IMR-90 (cell line): ENCODE data around the gene ME2. TPM values are rescaled to one million over a fixed set of nuclear protein-coding genes. Genes with fewer than 3 reads are reported as not detected.

Experiments
- ATAC-seq: fragments of 200-7000 bp; cut with Tn5 transposase; 2 replicates; pipeline ENCODE4 v1.9.1; 2020; ENCODE audit warnings: low read depth, mild to moderate bottlenecking, moderate library complexity
- BruUV-seq: library from RNA; stranded (reverse); fragments of 400-500 nt; replicated peaks from 2 replicates; lab custom pipeline; 2021; lab: Mats Ljungman, UMichigan
- CTCF ChIA-PET: fragments of 300-600 bp; formaldehyde crosslinking; extraction: SDS; loops from one replicate; lab custom pipeline; 2021; ENCODE audit warnings: antibody characterized with exemption; lab: Yijun Ruan, JAX
- POLR2A ChIA-PET: fragments of 300-600 bp; sonication (Branson Sonifier 250); formaldehyde crosslinking; loops from one replicate; lab custom pipeline; 2022; ENCODE audit warnings: antibody characterized with exemption; ENCODE audit not compliant: unreplicated experiment; lab: Charles Lee
- DNase-seq: peaks from one replicate; pipeline ENCODE4 v3.0.0; 2013
- H2AFZ ChIP-seq: replicated peaks from 2 replicates; pipeline ENCODE3; 2013; ENCODE audit warnings: low read length, mild to moderate bottlenecking; ENCODE audit not compliant: poor library complexity
- H2AK5ac ChIP-seq: 2 replicates; pipeline ENCODE4 v1.6.1; 2013; ENCODE audit warnings: low read depth, low read length, inconsistent platforms
- H2AK9ac ChIP-seq: replicated peaks from 2 replicates; pipeline ENCODE3; 2013; ENCODE audit warnings: mild to moderate bottlenecking, low read depth, low read length, moderate library complexity; ENCODE audit not compliant: poor library complexity
- H2BK120ac ChIP-seq: 2 replicates; pipeline ENCODE4 v1.6.1; 2013; ENCODE audit warnings: low read depth, low read length, inconsistent platforms
- H2BK15ac ChIP-seq: 3 replicates; pipeline ENCODE4 v1.6.1; 2013; ENCODE audit warnings: low read depth, low read length, inconsistent platforms
- H2BK20ac ChIP-seq: 2 replicates; pipeline ENCODE4 v1.6.1; 2013; ENCODE audit warnings: low read depth, mild to moderate bottlenecking, inconsistent platforms, low read length, moderate library complexity
- H2BK5ac ChIP-seq: 2 replicates; pipeline ENCODE4 v1.6.1; 2013; ENCODE audit warnings: mild to moderate bottlenecking, low read depth, low read length, inconsistent platforms; ENCODE audit not compliant: poor library complexity, severe bottlenecking
- H3K14ac ChIP-seq: replicated peaks from 2 replicates; pipeline ENCODE4 v1.6.1; 2013; ENCODE audit warnings: low read depth, low read length, inconsistent platforms
- H3K18ac ChIP-seq: 2 replicates; pipeline ENCODE4 v1.6.1; 2013; ENCODE audit warnings: low read depth, low read length, control low read depth
- H3K23ac ChIP-seq: 2 replicates; pipeline ENCODE4 v1.6.1; 2013; ENCODE audit warnings: low read depth, low read length, inconsistent platforms
- H3K27ac ChIP-seq: 2 replicates; pipeline ENCODE4 v1.5.1; 2013; ENCODE audit warnings: mild to moderate bottlenecking, control low read depth, low read length; ENCODE audit not compliant: insufficient read depth
- H3K27me3 ChIP-seq: 2 replicates; pipeline ENCODE4 v1.6.1; 2013; ENCODE audit warnings: low read length; ENCODE audit not compliant: control insufficient read depth, insufficient read depth
- H3K36me3 ChIP-seq: 2 replicates; pipeline ENCODE4 v1.6.1; 2013; ENCODE audit warnings: low read length, mixed read lengths; ENCODE audit not compliant: control insufficient read depth, insufficient read depth
- H3K4ac ChIP-seq: 2 replicates; pipeline ENCODE4 v1.6.1; 2013; ENCODE audit warnings: low read depth, low read length, inconsistent platforms
- H3K4me1 ChIP-seq: 2 replicates; pipeline ENCODE4 v1.6.1; 2013; ENCODE audit warnings: low read length, mixed read lengths; ENCODE audit not compliant: control insufficient read depth, insufficient read depth
- H3K4me2 ChIP-seq: 2 replicates; pipeline ENCODE4 v1.6.1; 2013; ENCODE audit warnings: low read depth, mild to moderate bottlenecking, control low read depth, low read length, moderate library complexity
- H3K4me3 ChIP-seq: 2 replicates; pipeline ENCODE4 v1.5.1; 2013; ENCODE audit warnings: low read depth, mild to moderate bottlenecking, control low read depth, low read length, moderate library complexity; ENCODE audit not compliant: insufficient read depth
- H3K56ac ChIP-seq: 2 replicates; pipeline ENCODE4 v1.6.1; 2013; ENCODE audit warnings: low read length, inconsistent platforms; ENCODE audit not compliant: insufficient read depth; ENCODE audit errors: extremely low read depth
- H3K79me1 ChIP-seq, 2 experiments: 2 replicates each; pipeline ENCODE4 v1.6.1; 2013; ENCODE audit warnings: low read length in 2 of 2, inconsistent platforms in 1 of 2, low read depth in 1 of 2
- H3K9ac ChIP-seq: 2 replicates; pipeline ENCODE4 v1.6.1; 2013; ENCODE audit warnings: low read depth, low read length, control low read depth
- H3K9me1 ChIP-seq: 2 replicates; pipeline ENCODE4 v1.6.1; 2013; ENCODE audit warnings: low read length, inconsistent platforms; ENCODE audit not compliant: insufficient read depth
- H3K9me3 ChIP-seq: 2 replicates; pipeline ENCODE4 v1.6.1; 2013; ENCODE audit warnings: low read length; ENCODE audit not compliant: control insufficient read depth, insufficient read depth
- H4K20me1 ChIP-seq: 2 replicates; pipeline ENCODE4 v1.6.1; 2013; ENCODE audit warnings: low read length, inconsistent platforms; ENCODE audit not compliant: insufficient read depth
- H4K5ac ChIP-seq: 2 replicates; pipeline ENCODE4 v1.6.1; 2013; ENCODE audit warnings: mild to moderate bottlenecking, low read depth, low read length, control low read depth
- H4K8ac ChIP-seq, 2 experiments: 2 replicates each; pipeline ENCODE4 v1.6.1; 2013; ENCODE audit warnings: low read depth in 2 of 2, low read length in 2 of 2, control low read depth in 1 of 2, inconsistent platforms in 1 of 2
- H4K91ac ChIP-seq: 2 replicates; pipeline ENCODE4 v1.6.1; 2013; ENCODE audit warnings: low read depth, low read length, inconsistent platforms; ENCODE audit not compliant: insufficient read depth
- CEBPB ChIP-seq: IDR thresholded peaks from 2 replicates; pipeline ENCODE4 v1.6.1; 2012; ENCODE audit warnings: low read depth, low read length, improper control_type of control experiment
- CHD1 ChIP-seq: IDR thresholded peaks from 2 replicates; pipeline ENCODE4 v1.6.1; 2012; ENCODE audit warnings: low read depth, low read length, improper control_type of control experiment
- CTCF ChIP-seq: conservative IDR thresholded peaks from 2 replicates; pipeline ENCODE4 v1.5.1; 2012; ENCODE audit warnings: mild to moderate bottlenecking, low read depth, low read length, improper control_type of control experiment
- FOS ChIP-seq: fragments of 150-350 bp; IDR thresholded peaks from 2 replicates; pipeline ENCODE4 v1.6.1; 2016; ENCODE audit warnings: low read depth, low read length
- MAFK ChIP-seq: IDR thresholded peaks from 2 replicates; pipeline ENCODE4 v1.6.1; 2012; ENCODE audit warnings: low read depth, low read length, improper control_type of control experiment
- MAZ ChIP-seq: IDR thresholded peaks from 2 replicates; pipeline ENCODE4 v1.6.1; 2012; ENCODE audit warnings: low read depth, mild to moderate bottlenecking, low read length, improper control_type of control experiment, moderate library complexity, borderline replicate concordance
- NFE2L2 ChIP-seq: fragments of 150-350 bp; IDR thresholded peaks from 2 replicates; pipeline ENCODE4 v1.6.1; 2016; ENCODE audit warnings: low read depth, mild to moderate bottlenecking, low read length
- POLR2A ChIP-seq: IDR thresholded peaks from 2 replicates; pipeline ENCODE4 v1.6.1; 2012; ENCODE audit warnings: mild to moderate bottlenecking, low read depth, low read length
- RAD21 ChIP-seq: IDR thresholded peaks from 2 replicates; pipeline ENCODE4 v1.6.1; 2012; ENCODE audit warnings: low read length, improper control_type of control experiment
- RCOR1 ChIP-seq: IDR thresholded peaks from 2 replicates; pipeline ENCODE4 v1.6.1; 2012; ENCODE audit warnings: mild to moderate bottlenecking, low read length, improper control_type of control experiment; ENCODE audit not compliant: insufficient replicate concordance
- RFX5 ChIP-seq: IDR thresholded peaks from 2 replicates; pipeline ENCODE4 v1.8.0; 2012; ENCODE audit warnings: low read depth, mild to moderate bottlenecking, low read length, moderate library complexity
- USF2 ChIP-seq: fragments of 150-350 bp; IDR thresholded peaks from 2 replicates; pipeline ENCODE4 v1.6.1; 2017; ENCODE audit warnings: mild to moderate bottlenecking, antibody characterized with exemption, low read length, low read depth
- whole genome bisulfite sequencing, 2 experiments: methylation state at CpG; one replicate each; pipeline versions ENCODE4 v1.1.5 to v1.1.7; 2013; ENCODE audit warnings: missing lambda C conversion rate in 2 of 2; ENCODE audit not compliant: insufficient read length in 1 of 2; ENCODE audit errors: extremely low coverage in 2 of 2; 5-methylcytosine and 5-hydroxymethylcytosine counted together
- dilution Hi-C: fragments of 300-500 bp; cut with HindIII; formaldehyde crosslinking; loops from one replicate; pipeline ENCODE4 v1.14.3; 2018; ENCODE audit warnings: low sequenced_read_pairs; ENCODE audit not compliant: unreplicated experiment
- in situ Hi-C: fragments of 300-500 bp; cut with MboI; formaldehyde crosslinking; loops from 3 replicates; pipeline ENCODE4 v1.14.3; 2019; ENCODE audit warnings: low sequenced_read_pairs, inconsistent platforms, mixed read lengths
- intact Hi-C: fragments of 100-400 bp; cut with micrococcal nuclease; formaldehyde crosslinking; loops from 2 replicates; pipeline ENCODE4 v1.10.0; 2022
- polyA plus RNA-seq, 3 experiments: library from polyadenylated mRNA; depleted of rRNA; stranded (reverse); fragments of >200 nt; gene quantifications; 2 replicates each; pipeline ENCODE4 v1.2.3, GENCODE V29; 2012; ENCODE audit warnings: low replicate concordance in 1 of 3
- total RNA-seq: library from RNA; depleted of rRNA; stranded (reverse); fragments of >200 nt; gene quantifications from 2 replicates; pipeline ENCODE4 v1.2.3, GENCODE V29; 2012
- TF ChIP-seq, protein P1 (sequence below): fragments of 150-350 bp; IDR thresholded peaks from 2 replicates; pipeline ENCODE4 v1.6.1; 2016; ENCODE audit warnings: low read depth, mild to moderate bottlenecking, low read length, moderate library complexity, borderline replicate concordance

ME2 gene
- total and polyA plus RNA-seq, 2 of the 4 experiments (the other 2 are of a cell fraction): 29.7 to 32.6 TPM

DNA sequence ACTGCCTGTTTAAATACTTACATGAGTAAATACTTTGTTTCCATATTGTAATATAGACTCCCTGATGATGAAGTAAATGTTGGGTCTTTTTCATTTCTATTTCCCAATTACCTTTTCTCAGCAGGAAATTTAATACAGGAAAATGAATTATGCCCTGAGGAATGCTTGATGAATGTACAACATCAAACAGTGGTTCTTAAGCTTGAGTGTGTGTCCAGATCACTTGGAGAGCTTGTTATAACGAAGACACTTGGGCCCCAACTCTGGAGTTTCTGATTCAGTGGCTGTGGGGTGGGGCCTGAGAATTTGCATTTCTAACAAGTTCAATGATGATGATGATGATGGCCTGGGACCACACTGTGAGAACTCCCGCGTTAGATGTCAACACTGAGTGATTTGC, 7.1 kb upstream of the ME2 start:
- no peak overlapping the region for H3K56ac ChIP-seq
- no peaks in the 10 kb centered on the region for H4K20me1 ChIP-seq
- dilution Hi-C loops: no loop called here
- no peaks in the 10 kb centered on the region for H3K79me1 ChIP-seq
- no peak overlapping the region for H3K27ac ChIP-seq
- intact Hi-C loops: no loop called here
- H2AK5ac ChIP-seq: no peak overlapping the region
- TF ChIP-seq RCOR1 (no peak), POLR2A (no peak), RAD21 (no peak), NFE2L2 (no peak), MAFK (no peak), CHD1 (no peak), CEBPB (no peak), FOS (no peak), USF2 (no peak), MAZ (no peak), RFX5 (no peak), CTCF (no peak)
- TF ChIP-seq, protein P1, sequence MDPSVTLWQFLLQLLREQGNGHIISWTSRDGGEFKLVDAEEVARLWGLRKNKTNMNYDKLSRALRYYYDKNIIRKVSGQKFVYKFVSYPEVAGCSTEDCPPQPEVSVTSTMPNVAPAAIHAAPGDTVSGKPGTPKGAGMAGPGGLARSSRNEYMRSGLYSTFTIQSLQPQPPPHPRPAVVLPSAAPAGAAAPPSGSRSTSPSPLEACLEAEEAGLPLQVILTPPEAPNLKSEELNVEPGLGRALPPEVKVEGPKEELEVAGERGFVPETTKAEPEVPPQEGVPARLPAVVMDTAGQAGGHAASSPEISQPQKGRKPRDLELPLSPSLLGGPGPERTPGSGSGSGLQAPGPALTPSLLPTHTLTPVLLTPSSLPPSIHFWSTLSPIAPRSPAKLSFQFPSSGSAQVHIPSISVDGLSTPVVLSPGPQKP: no peak
- 20% methylated on average over 1 of the region's 3 CpGs; no CpG with 5 or more reads in 1 of the 2 experiments for WGBS, 2 experiments
- ATAC-seq (no peak), DNase-seq (no peak)
- no peak overlapping the region for H3K4me3 ChIP-seq
- ChIA-PET CTCF (no interaction called here), POLR2A (no interaction called here)
- H2BK5ac ChIP-seq: no peak overlapping the region
- no peak overlapping the region for H4K8ac ChIP-seq
- no peak overlapping the region for H4K5ac ChIP-seq
- no peak overlapping the region for H2BK15ac ChIP-seq
- no TSS peak for BruUV-seq
- H2AFZ ChIP-seq: no peak overlapping the region
- H3K9me3 ChIP-seq: no peaks in the 10 kb centered on the region
- no peaks in the 10 kb centered on the region for H3K9me1 ChIP-seq
- no peak overlapping the region for H2AK9ac ChIP-seq
- in situ Hi-C loops: no loop called here
- no peaks in the 10 kb centered on the region for H3K27me3 ChIP-seq
- no peak overlapping the region for H3K9ac ChIP-seq
- no peak overlapping the region for H3K4ac ChIP-seq
- no peaks in the 10 kb centered on the region for H3K36me3 ChIP-seq
- H3K4me2 ChIP-seq: no peak overlapping the region
- H2BK20ac ChIP-seq: no peak overlapping the region
- no peak overlapping the region for H4K91ac ChIP-seq
- no peak overlapping the region for H3K14ac ChIP-seq
- peaks cover 3% of the 10 kb centered on the region; the same call in 1 of the 2 replicates for H3K4me1 ChIP-seq
- H3K23ac ChIP-seq: no peak overlapping the region
- H3K18ac ChIP-seq: no peak overlapping the region
- no peak overlapping the region for H2BK120ac ChIP-seq
